HG03469 (cell line): Measurements from ENCODE around the gene RAB3IL1.

Experiments used
- ATAC-seq: cut with Tn5 transposase; IDR thresholded peaks from one replicate; pipeline ENCODE4 v1.9.1; 2021; ENCODE audit warnings: mild to moderate bottlenecking, moderate library complexity, moderate number of reproducible peaks; ENCODE audit not compliant: unreplicated experiment

Gene RAB3IL1

DNA sequence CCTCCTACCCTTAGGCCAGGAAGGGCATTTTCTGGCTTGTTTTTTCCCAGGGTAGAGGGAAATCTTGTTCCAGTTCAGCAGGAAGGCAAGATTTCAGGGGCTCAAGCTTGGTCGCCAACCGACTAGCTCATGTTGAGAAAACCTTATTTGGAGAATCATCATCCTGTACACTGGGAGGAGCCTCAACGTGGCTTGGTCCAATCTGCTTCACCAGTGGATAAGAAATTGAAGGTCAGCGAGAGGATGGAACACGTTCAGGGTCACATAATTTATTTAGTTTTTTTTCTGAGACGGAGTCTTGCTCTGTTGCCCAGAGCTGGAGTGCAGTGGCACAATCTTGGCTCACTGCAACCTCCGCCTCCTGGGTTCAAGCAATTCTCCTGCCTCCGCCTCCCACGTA, 68.7 kb downstream of the RAB3IL1 start:
- ATAC-seq: no peak

DNA sequence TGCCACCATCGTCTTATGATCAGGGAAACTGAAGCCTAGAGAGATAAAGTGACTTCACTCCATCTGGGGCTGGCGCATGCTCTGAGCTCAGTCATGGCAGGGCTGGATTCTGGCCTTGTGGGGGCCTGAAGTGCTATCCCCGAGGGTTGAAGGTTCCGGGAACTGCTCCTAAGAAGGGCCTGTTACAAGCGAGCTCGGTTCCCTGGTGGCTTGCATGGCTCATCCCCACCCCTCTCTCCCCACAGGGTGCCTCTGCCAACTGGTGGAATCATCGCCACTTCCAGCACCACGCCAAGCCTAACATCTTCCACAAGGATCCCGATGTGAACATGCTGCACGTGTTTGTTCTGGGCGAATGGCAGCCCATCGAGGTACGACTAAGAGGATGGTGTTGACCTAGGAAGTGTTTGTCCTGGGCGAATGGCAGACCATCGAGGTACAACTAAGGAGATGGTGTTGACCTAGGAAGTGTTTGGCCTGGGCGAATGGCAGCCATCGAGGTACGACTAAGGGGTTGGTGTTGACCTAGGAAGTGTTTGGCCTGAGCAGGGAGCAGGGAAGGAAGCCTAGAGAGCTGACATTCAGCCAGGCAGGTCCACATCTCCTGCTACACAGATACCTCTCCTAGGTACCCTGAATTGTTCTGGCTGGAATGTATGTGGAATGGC, 69.3 kb downstream of the RAB3IL1 start:
- ATAC-seq: no peak
